Parathyroid adenoma (tissue), 2 donors: Measurements from ENCODE around the gene ZEB2.

Source experiments
- H2AFZ ChIP-seq: fragments of 300-600 bp; sonication (generic); one replicate; pipeline ENCODE4 v1.7.0; 2017; ENCODE audit warnings: antibody characterized with exemption, mild to moderate bottlenecking
- H3K27ac ChIP-seq: fragments of 300-600 bp; sonication (generic); one replicate; pipeline ENCODE4 v1.7.0; 2017
- H3K27me3 ChIP-seq: fragments of 300-600 bp; sonication (generic); one replicate; pipeline ENCODE4 v1.7.0; 2017; ENCODE audit warnings: low read length; ENCODE audit not compliant: control insufficient read depth, insufficient read depth
- H3K36me3 ChIP-seq: fragments of 300-600 bp; sonication (generic); one replicate; pipeline ENCODE4 v1.7.0; 2017; ENCODE audit warnings: low read length; ENCODE audit not compliant: control insufficient read depth, insufficient read depth
- H3K4me1 ChIP-seq: fragments of 300-600 bp; sonication (generic); one replicate; pipeline ENCODE4 v1.7.0; 2017; ENCODE audit warnings: control low read depth
- H3K4me2 ChIP-seq: fragments of 300-600 bp; sonication (generic); one replicate; pipeline ENCODE4 v1.7.0; 2017; ENCODE audit warnings: low read length
- H3K4me3 ChIP-seq: fragments of 300-600 bp; sonication (generic); one replicate; pipeline ENCODE4 v1.7.0; 2017; ENCODE audit warnings: low read depth, low read length
- H3K79me2 ChIP-seq: fragments of 300-600 bp; sonication (generic); one replicate; pipeline ENCODE4 v1.7.0; 2017; ENCODE audit warnings: control low read depth
- H3K9ac ChIP-seq: fragments of 300-600 bp; sonication (generic); one replicate; pipeline ENCODE4 v1.7.0; 2017; ENCODE audit warnings: mild to moderate bottlenecking
- H3K9me3 ChIP-seq: fragments of 300-600 bp; sonication (generic); one replicate; pipeline ENCODE4 v1.7.0; 2017; ENCODE audit warnings: low read length; ENCODE audit not compliant: control insufficient read depth
- CTCF ChIP-seq: fragments of 300-600 bp; sonication (generic); IDR thresholded peaks from one replicate; pipeline ENCODE4 v1.7.0; 2017; ENCODE audit warnings: antibody characterized with exemption, mild to moderate bottlenecking
- donor health status: primary hyperparathyroidism.

Gene ZEB2

GRCh38 chr2:144451443-144451842, 68.5 kb downstream of the ZEB2 start:
- Histone ChIP-seq H3K27ac (no peak overlapping the region), H3K79me2 (no peaks in the 10 kb centered on the region), H3K9me3 (no peaks in the 10 kb centered on the region), H3K4me3 (no peak overlapping the region), H3K36me3 (no peaks in the 10 kb centered on the region), H3K9ac (no peak overlapping the region), H3K4me1 (no peaks in the 10 kb centered on the region), H3K4me2 (no peak overlapping the region), H3K27me3 (no peaks in the 10 kb centered on the region), H2AFZ (no peak overlapping the region)
- TF ChIP-seq CTCF = no peak

- H3K4me1 ChIP-seq = no peaks in the 10 kb centered on the region
- H3K9ac ChIP-seq = no peak overlapping the region
- H3K27ac ChIP-seq = no peak overlapping the region
- no peak overlapping the region for H2AFZ ChIP-seq
- no peaks in the 10 kb centered on the region for H3K27me3 ChIP-seq
- TF ChIP-seq CTCF = no peak
- H3K4me2 ChIP-seq = no peak overlapping the region
- no peaks in the 10 kb centered on the region for H3K79me2 ChIP-seq
- H3K4me3 ChIP-seq = no peak overlapping the region
- no peaks in the 10 kb centered on the region for H3K36me3 ChIP-seq
- H3K9me3 ChIP-seq = no peaks in the 10 kb centered on the region
Measured at GRCh38 chr2:144449028-144449406, 70.9 kb downstream of the ZEB2 start.

- no peaks in the 10 kb centered on the region for H3K9me3 ChIP-seq
- H3K4me3 ChIP-seq = no peak overlapping the region
- H3K79me2 ChIP-seq = no peaks in the 10 kb centered on the region
- H3K27me3 ChIP-seq = no peaks in the 10 kb centered on the region
- H3K4me1 ChIP-seq = no peaks in the 10 kb centered on the region
- no peak overlapping the region for H3K27ac ChIP-seq
- H3K4me2 ChIP-seq = no peak overlapping the region
- H2AFZ ChIP-seq = no peak overlapping the region
- TF ChIP-seq CTCF = no peak
- H3K36me3 ChIP-seq = no peaks in the 10 kb centered on the region
- H3K9ac ChIP-seq = no peak overlapping the region
Measured at GRCh38 chr2:144448389-144449027, 71.4 kb downstream of the ZEB2 start.

GRCh38 chr2:144447535-144447934, 72.4 kb downstream of the ZEB2 start:
- no peak overlapping the region for H3K4me3 ChIP-seq
- H3K79me2 ChIP-seq = no peaks in the 10 kb centered on the region
- no peaks in the 10 kb centered on the region for H3K36me3 ChIP-seq
- no peaks in the 10 kb centered on the region for H3K27me3 ChIP-seq
- H3K4me1 ChIP-seq = no peaks in the 10 kb centered on the region
- no peak for TF ChIP-seq CTCF
- no peak overlapping the region for H3K4me2 ChIP-seq
- no peak overlapping the region for H3K9ac ChIP-seq
- no peaks in the 10 kb centered on the region for H3K9me3 ChIP-seq
- no peak overlapping the region for H2AFZ ChIP-seq
- no peak overlapping the region for H3K27ac ChIP-seq

GRCh38 chr2:144446136-144446535, 73.8 kb downstream of the ZEB2 start:
- TF ChIP-seq CTCF = no peak
- H3K36me3 ChIP-seq = no peaks in the 10 kb centered on the region
- no peaks in the 10 kb centered on the region for H3K79me2 ChIP-seq
- H2AFZ ChIP-seq = no peak overlapping the region
- no peaks in the 10 kb centered on the region for H3K9me3 ChIP-seq
- H3K27me3 ChIP-seq = no peaks in the 10 kb centered on the region
- H3K4me2 ChIP-seq = no peak overlapping the region
- H3K27ac ChIP-seq = no peak overlapping the region
- H3K9ac ChIP-seq = no peak overlapping the region
- no peak overlapping the region for H3K4me3 ChIP-seq
- no peaks in the 10 kb centered on the region for H3K4me1 ChIP-seq
